HUES6 (cell line): Measurements from ENCODE around the gene STK33.

Experiments
- H3K27ac ChIP-seq: 2 replicates; pipeline ENCODE4 v1.7.0; 2013; ENCODE audit warnings: low read depth, mild to moderate bottlenecking, low read length, inconsistent platforms
- H3K27me3 ChIP-seq: 2 replicates; pipeline ENCODE4 v1.6.1; 2013; ENCODE audit warnings: low read length; ENCODE audit not compliant: control insufficient read depth, insufficient read depth
- H3K36me3 ChIP-seq: 2 replicates; pipeline ENCODE4 v1.6.1; 2013; ENCODE audit warnings: low read length; ENCODE audit not compliant: control insufficient read depth, insufficient read depth
- H3K4me1 ChIP-seq: 2 replicates; pipeline ENCODE4 v1.6.1; 2013; ENCODE audit warnings: low read length; ENCODE audit not compliant: control insufficient read depth, insufficient read depth
- H3K4me3 ChIP-seq: 2 replicates; pipeline ENCODE4 v1.5.1; 2013; ENCODE audit warnings: low read depth, low read length
- H3K9ac ChIP-seq: one replicate; pipeline ENCODE4 v1.6.1; 2013; ENCODE audit warnings: mild to moderate bottlenecking, low read length
- H3K9me3 ChIP-seq: 2 replicates; pipeline ENCODE4 v1.6.1; 2013; ENCODE audit warnings: low read depth, low read length; ENCODE audit not compliant: control insufficient read depth, insufficient read depth

STK33 gene

DNA sequence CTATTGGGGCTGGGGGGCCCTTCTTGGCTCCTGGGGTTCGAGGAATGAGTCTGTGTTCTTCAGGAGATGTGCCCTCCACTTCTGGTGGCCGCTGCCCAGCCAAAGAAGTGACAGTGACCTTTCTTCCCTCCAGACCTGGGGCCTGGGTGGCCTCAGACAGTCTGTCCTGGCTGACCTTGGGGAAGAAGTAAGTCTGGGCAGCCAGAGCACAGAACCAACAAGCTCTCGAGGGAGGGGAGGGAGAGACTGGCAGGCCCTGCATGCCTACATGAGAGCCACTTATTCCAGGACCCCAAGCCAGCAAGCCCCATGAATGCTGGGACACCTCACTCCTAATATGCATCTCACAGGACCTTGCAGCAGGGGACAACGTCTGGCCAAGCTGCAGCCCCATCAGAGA is 27.1 kb upstream of the STK33 start:
- Histone ChIP-seq H3K4me3 (no peak overlapping the region), H3K27ac (no peak overlapping the region), H3K9me3 (no peaks in the 10 kb centered on the region), H3K9ac (no peak overlapping the region), H3K4me1 (no peaks in the 10 kb centered on the region), H3K27me3 (no peaks in the 10 kb centered on the region), H3K36me3 (0 out of 2 replicates have a peak, but pooled peaks cover 5% of the 10 kb centered on the region)

DNA sequence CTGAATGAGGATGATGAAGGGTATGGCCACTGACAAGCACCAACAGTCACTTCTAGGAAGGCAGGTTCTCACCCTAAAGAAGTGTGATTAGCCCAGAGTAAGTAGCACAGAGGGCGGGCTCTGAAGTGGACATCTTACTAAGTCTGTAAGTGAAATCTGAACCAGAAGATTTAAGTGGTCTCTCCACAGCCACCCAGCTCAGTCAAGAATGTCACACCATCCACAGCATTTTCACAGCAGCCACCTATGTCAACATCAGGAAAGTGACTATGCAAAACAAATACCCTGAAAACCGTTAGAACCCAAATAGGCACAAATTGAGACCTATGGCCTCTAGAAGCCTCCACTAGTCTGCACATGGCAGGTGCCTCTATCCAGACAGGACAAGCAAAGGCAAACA is 23.0 kb upstream of the STK33 start:
- H3K27ac ChIP-seq, result no peak overlapping the region
- no peaks in the 10 kb centered on the region for H3K9me3 ChIP-seq
- H3K36me3 ChIP-seq, result no peaks in the 10 kb centered on the region
- H3K4me3 ChIP-seq, result no peak overlapping the region
- no peaks in the 10 kb centered on the region for H3K4me1 ChIP-seq
- no peaks in the 10 kb centered on the region for H3K27me3 ChIP-seq
- no peak overlapping the region for H3K9ac ChIP-seq

DNA sequence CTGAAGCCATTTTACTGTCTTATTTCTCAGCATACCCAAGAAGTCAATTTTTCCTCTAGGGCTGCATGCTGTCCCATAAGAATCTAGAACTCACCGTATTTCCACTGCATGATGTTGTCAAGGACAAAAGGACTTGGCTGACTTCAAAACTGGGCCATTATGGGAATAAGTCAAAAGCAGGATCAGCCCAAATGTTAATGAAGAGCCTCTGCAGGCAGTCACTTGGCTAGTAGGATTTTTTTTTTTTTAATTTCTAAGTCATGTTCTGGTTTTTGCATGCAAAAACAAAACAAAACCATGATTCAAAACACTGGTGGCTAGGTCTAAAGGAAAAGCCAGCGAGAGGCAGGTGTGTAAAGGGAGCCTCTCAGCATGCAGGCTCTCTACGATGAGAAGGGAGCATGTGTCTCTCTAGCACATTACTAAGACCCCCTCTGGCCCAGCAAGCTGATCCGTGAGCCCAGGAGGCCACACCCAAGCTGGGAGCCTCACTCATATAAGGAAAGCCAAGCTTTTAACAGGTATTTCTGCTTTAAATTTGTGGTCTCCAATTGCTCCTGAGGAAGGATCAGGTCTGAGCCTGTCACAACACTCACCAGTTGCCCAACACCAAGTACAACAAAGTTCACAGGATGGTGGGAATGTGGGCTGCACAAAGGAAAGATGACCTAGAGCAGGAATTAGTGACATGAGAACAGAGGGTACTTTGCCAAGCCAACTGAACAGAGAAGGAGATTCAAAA is 21.4 kb upstream of the STK33 start:
- Histone ChIP-seq H3K27ac (no peak overlapping the region), H3K9me3 (no peaks in the 10 kb centered on the region), H3K27me3 (no peaks in the 10 kb centered on the region), H3K9ac (no peak overlapping the region), H3K36me3 (no peaks in the 10 kb centered on the region), H3K4me1 (no peaks in the 10 kb centered on the region), H3K4me3 (no peak overlapping the region)

DNA sequence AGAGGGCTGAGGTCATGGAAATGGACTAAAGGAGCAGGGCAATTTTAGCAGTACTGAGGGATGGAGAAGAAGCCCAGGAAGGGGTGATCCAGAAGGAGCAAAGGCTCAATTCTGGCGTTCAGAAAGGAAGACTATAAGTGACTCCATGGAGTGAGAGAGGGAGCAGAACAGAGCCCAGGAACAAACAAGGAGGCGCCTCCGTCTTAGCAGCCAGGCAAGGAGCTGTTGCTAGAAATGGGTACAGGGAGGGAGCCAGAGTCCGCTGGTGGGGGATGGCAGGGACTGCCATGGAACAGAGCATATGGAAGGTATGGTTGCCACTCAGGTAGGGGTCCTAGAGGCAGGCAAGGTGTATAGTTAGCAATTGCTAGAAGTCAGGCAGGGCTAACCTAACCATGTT is 20.5 kb upstream of the STK33 start:
- Histone ChIP-seq H3K4me1 (no peaks in the 10 kb centered on the region), H3K36me3 (no peaks in the 10 kb centered on the region), H3K9me3 (no peaks in the 10 kb centered on the region), H3K4me3 (no peak overlapping the region), H3K27ac (no peak overlapping the region), H3K9ac (no peak overlapping the region), H3K27me3 (no peaks in the 10 kb centered on the region)

DNA sequence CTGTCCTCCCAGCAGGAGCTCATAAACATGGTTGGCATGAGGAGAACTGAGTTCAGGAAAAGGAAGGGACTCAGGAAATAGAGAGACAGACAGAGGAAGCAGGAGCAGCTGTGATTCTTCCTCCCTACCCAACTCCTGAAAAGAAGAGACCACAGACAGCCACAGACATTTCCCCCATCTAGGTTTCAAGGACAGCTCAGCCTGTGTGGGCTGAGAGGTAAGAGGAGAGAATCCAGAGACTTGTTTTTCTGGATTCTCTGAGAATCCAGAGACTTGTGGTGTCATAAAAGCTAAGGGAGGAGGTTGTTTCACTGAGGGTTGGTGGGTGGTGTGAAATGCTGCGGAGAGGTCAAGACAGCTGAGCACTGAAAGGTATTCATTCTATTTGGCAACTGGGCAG is 19.0 kb upstream of the STK33 start:
- Histone ChIP-seq H3K9me3 (no peaks in the 10 kb centered on the region), H3K27ac (no peak overlapping the region)

DNA sequence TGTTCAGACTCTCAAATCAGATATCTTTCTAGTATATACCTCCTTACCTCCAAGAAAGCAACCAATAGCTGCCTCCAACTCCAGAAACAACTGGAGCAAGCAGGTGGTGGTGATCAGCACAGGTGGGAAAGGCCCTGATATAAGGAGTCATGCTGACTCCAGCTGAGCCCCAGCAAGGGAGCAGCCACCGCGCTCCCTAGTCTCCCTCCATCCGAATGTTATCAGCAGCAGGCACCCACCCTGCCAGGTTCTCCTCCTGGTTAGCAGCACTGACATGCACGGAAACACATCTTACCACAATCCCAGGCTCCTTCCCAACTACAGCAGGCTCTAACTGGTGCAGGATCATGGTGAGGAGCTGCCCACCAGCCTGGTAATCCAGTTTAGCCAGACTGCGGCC is 18.5 kb upstream of the STK33 start:
- Histone ChIP-seq H3K27ac (no peak overlapping the region), H3K4me3 (no peak overlapping the region), H3K36me3 (no peaks in the 10 kb centered on the region), H3K4me1 (no peaks in the 10 kb centered on the region), H3K9me3 (no peaks in the 10 kb centered on the region), H3K27me3 (no peaks in the 10 kb centered on the region), H3K9ac (no peak overlapping the region)

More for the DNA sequence above, 19.0 kb upstream of the STK33 start:
- no peaks in the 10 kb centered on the region for H3K36me3 ChIP-seq
- no peak overlapping the region for H3K9ac ChIP-seq
- no peak overlapping the region for H3K4me3 ChIP-seq
- no peaks in the 10 kb centered on the region for H3K4me1 ChIP-seq
- H3K27me3 ChIP-seq, result no peaks in the 10 kb centered on the region

DNA sequence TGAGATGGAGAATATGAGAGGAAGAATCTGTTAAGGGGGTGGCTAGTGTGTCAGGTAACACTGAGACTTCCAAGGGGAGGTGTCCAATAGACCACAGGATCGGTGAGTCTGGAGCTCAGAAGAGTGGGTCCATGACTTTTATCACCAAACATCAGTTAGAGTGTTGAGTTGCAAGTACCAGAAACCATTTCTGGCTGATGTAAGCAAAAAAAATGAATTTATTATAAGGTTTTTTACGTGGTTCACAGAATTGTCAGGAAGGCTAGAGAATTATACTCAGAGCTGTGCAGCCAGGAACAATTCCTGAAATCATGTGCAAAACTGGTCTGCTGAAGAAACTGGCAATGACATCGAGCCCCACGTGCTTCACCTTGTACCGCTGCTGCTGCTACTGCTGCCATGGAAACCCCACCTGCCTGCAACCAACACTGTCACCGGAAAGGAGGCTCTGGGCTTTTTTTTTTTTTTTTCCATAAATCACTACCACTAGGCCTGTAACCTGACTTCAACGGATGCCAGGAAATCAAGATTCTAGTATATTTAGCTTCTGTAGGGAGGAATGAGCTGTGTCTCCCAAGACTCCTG is 16.6 kb upstream of the STK33 start:
- Histone ChIP-seq H3K4me3 (no peak overlapping the region), H3K4me1 (no peaks in the 10 kb centered on the region), H3K27me3 (no peaks in the 10 kb centered on the region), H3K9me3 (no peaks in the 10 kb centered on the region), H3K27ac (no peak overlapping the region), H3K9ac (no peak overlapping the region), H3K36me3 (no peaks in the 10 kb centered on the region)

DNA sequence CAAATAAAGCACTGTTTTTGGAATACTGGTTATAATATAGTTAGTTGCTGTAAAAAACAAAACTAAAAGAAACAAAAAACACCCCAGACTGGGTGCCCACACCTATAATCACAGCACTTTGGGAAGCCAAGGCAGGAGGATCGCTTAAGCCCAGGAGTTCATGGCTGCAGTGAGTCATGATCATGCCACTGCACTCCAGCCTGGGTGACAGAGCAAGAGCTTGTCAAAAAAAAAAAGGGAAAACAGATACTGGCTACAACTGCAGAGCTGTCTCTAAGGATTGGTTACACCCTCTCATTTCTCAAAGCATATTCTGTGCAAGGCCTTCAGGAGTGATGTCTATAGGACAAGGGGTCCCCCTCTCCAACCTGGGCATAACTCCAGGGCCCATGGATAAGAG is 14.6 kb upstream of the STK33 start:
- Histone ChIP-seq H3K4me3 (no peak overlapping the region), H3K36me3 (no peaks in the 10 kb centered on the region), H3K9ac (no peak overlapping the region), H3K4me1 (no peaks in the 10 kb centered on the region), H3K27ac (no peak overlapping the region), H3K9me3 (no peaks in the 10 kb centered on the region), H3K27me3 (0 out of 2 replicates have a peak, but pooled peaks cover 4% of the 10 kb centered on the region)

DNA sequence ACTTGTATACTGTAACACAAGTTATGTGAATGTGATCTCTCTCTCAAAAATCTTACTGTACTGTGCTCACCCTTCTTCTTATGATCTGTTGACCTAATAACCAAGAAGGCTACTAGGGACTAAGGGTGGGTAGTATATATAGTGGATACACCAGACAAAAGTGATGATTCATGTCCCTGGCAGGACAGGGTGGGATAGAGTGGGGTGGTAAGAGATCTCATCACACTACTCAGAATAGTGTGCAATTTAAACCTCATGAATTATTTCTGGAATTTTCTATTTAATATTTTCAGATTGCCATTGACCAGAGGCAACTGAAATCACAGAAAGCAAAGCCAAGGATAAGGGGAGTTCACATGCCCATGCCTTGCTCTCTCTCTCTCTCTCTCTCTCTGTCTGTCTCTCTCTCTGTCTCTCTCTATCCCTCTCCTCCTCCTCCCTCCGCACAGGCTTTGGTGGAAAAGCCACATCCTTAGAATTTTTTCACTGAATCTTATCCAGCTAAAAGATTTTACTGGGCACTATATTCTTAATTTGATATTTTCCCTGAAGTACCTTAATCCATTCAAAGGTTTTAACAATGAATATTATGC is 12.0 kb upstream of the STK33 start:
- Histone ChIP-seq H3K9me3 (no peaks in the 10 kb centered on the region), H3K27ac (no peak overlapping the region)

DNA sequence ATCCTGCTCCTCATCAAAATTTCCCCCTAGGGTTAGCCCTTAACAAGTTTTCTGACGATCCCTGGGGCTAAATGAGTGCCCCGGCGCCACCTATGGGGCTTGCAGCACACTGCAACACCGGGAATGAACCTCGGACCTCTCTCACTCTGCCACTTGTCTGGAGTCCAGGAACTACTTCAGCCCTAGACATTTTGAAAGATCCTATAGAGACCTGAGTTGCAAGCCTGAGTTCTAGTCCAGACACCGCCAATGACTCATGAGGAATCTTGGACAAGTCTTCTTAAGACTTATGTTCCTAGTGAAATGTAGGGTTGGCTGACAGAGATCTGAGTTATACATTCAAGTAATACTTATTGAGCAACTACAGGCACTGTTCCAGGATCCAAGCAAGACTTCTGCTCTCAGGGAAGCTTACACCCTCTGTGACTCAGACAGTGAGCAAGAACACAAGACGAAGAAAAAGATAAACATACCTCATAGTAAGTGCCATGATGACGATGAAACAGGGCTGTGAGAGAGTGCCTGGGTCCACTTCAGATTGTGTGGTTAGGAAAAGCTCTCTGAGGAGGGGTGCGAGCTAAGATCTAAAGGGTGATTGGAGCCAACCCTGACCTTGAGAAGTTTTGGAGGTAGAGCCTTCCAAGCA is 10.2 kb upstream of the STK33 start:
- Histone ChIP-seq H3K36me3 (no peaks in the 10 kb centered on the region), H3K9ac (no peak overlapping the region), H3K4me1 (no peaks in the 10 kb centered on the region), H3K9me3 (no peaks in the 10 kb centered on the region), H3K27me3 (0 out of 2 replicates have a peak, but pooled peaks cover 4% of the 10 kb centered on the region), H3K4me3 (no peak overlapping the region), H3K27ac (no peak overlapping the region)

More for the DNA sequence above, 12.0 kb upstream of the STK33 start:
- Histone ChIP-seq H3K4me1 (no peaks in the 10 kb centered on the region), H3K36me3 (no peaks in the 10 kb centered on the region), H3K27me3 (0 out of 2 replicates have a peak, but pooled peaks cover 4% of the 10 kb centered on the region), H3K4me3 (no peak overlapping the region), H3K9ac (no peak overlapping the region)

DNA sequence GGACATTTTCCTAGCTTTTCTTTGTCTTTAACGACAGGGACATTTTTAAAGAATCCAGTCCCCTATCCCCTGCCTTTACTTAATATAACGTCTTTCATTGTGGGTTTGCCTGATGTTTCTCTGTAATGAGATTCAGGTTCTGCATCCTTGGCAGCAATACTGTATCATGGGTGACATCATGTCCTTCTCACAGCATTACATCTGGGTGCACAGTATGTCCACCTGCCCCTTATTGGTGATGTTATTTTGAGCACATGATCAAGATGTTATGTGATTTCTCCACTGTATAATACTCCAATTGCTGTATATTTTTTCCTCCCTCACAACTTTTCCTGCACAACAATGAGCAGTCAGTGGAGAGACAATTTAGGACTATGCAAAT is 9.7 kb upstream of the STK33 start:
- Histone ChIP-seq H3K27ac (no peak overlapping the region), H3K4me1 (no peaks in the 10 kb centered on the region), H3K27me3 (0 out of 2 replicates have a peak, but pooled peaks cover 4% of the 10 kb centered on the region), H3K9me3 (no peaks in the 10 kb centered on the region), H3K4me3 (no peak overlapping the region), H3K9ac (no peak overlapping the region), H3K36me3 (no peaks in the 10 kb centered on the region)
